A549 (cell line): Measurements from ENCODE around the gene CXorf65.

ENCODE experiments used
- ESRRA ChIP-seq: fragments of 150-350 bp; IDR thresholded peaks from 2 replicates; pipeline ENCODE4 v1.6.1; 2014; ENCODE audit warnings: mild to moderate bottlenecking, low read length, borderline replicate concordance
- POLR2A ChIP-seq: IDR thresholded peaks from 2 replicates; pipeline ENCODE4 v1.6.1; 2012; ENCODE audit warnings: mild to moderate bottlenecking, low read length
- POLR2AphosphoS2 ChIP-seq: conservative IDR thresholded peaks from 2 replicates; pipeline ENCODE4 v1.6.1; 2012; ENCODE audit warnings: low read length, improper control_type of control experiment, inconsistent platforms
- TF ChIP-seq, protein P1 (sequence below): fragments of 450-650 bp; IDR thresholded peaks from 2 replicates; pipeline ENCODE4 v1.6.1; 2014; ENCODE audit warnings: antibody characterized with exemption
- TF ChIP-seq, protein P2 (sequence below): fragments of >200 bp; sonication (Bioruptor Twin); formaldehyde crosslinking; IDR thresholded peaks from 3 replicates; pipeline ENCODE4 v1.5.1; 2016
- TF ChIP-seq, protein P3 (sequence below): fragments of 200-600 bp; sonication (generic); IDR thresholded peaks from 2 replicates; pipeline ENCODE4 v1.6.1; 2016; ENCODE audit warnings: antibody characterized with exemption, mild to moderate bottlenecking, moderate library complexity

DNA sequence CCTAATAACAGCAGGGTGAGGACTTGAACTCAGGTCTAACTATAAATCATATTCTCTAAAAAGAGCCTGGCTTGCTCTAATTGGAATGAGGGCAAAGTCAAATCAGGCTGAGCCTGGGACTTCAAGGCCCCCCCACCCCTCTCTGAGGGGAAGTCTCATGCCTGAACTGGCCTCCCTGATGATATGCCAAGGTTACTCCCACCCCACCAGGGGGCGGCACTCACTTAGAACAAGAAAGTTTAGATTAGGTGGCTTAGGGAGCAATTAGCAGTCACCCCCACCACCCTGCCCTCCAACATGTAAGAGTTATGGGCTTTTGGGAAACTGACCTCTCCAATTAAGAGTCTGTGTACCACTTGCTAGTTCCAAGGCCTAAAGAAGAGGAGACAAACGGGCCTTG is 8.2 kb downstream of the CXorf65 start:
- TF ChIP-seq ESRRA: no peak
- no peak for TF ChIP-seq POLR2AphosphoS2
- TF ChIP-seq, protein P1, sequence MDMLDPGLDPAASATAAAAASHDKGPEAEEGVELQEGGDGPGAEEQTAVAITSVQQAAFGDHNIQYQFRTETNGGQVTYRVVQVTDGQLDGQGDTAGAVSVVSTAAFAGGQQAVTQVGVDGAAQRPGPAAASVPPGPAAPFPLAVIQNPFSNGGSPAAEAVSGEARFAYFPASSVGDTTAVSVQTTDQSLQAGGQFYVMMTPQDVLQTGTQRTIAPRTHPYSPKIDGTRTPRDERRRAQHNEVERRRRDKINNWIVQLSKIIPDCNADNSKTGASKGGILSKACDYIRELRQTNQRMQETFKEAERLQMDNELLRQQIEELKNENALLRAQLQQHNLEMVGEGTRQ: no peak
- TF ChIP-seq, protein P2, sequence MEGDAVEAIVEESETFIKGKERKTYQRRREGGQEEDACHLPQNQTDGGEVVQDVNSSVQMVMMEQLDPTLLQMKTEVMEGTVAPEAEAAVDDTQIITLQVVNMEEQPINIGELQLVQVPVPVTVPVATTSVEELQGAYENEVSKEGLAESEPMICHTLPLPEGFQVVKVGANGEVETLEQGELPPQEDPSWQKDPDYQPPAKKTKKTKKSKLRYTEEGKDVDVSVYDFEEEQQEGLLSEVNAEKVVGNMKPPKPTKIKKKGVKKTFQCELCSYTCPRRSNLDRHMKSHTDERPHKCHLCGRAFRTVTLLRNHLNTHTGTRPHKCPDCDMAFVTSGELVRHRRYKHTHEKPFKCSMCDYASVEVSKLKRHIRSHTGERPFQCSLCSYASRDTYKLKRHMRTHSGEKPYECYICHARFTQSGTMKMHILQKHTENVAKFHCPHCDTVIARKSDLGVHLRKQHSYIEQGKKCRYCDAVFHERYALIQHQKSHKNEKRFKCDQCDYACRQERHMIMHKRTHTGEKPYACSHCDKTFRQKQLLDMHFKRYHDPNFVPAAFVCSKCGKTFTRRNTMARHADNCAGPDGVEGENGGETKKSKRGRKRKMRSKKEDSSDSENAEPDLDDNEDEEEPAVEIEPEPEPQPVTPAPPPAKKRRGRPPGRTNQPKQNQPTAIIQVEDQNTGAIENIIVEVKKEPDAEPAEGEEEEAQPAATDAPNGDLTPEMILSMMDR: peak; percentile 41
- no peak for TF ChIP-seq POLR2A
- TF ChIP-seq, protein P3, sequence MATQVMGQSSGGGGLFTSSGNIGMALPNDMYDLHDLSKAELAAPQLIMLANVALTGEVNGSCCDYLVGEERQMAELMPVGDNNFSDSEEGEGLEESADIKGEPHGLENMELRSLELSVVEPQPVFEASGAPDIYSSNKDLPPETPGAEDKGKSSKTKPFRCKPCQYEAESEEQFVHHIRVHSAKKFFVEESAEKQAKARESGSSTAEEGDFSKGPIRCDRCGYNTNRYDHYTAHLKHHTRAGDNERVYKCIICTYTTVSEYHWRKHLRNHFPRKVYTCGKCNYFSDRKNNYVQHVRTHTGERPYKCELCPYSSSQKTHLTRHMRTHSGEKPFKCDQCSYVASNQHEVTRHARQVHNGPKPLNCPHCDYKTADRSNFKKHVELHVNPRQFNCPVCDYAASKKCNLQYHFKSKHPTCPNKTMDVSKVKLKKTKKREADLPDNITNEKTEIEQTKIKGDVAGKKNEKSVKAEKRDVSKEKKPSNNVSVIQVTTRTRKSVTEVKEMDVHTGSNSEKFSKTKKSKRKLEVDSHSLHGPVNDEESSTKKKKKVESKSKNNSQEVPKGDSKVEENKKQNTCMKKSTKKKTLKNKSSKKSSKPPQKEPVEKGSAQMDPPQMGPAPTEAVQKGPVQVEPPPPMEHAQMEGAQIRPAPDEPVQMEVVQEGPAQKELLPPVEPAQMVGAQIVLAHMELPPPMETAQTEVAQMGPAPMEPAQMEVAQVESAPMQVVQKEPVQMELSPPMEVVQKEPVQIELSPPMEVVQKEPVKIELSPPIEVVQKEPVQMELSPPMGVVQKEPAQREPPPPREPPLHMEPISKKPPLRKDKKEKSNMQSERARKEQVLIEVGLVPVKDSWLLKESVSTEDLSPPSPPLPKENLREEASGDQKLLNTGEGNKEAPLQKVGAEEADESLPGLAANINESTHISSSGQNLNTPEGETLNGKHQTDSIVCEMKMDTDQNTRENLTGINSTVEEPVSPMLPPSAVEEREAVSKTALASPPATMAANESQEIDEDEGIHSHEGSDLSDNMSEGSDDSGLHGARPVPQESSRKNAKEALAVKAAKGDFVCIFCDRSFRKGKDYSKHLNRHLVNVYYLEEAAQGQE: no peak
